IMR-90 (cell line): Measurements from ENCODE around the gene CACNA2D1. TPM values are rescaled to one million over a fixed set of nuclear protein-coding genes. Genes with fewer than 3 reads are reported as not detected.

Experiments
- ATAC-seq: fragments of 200-7000 bp; cut with Tn5 transposase; 2 replicates; pipeline ENCODE4 v1.9.1; 2020; ENCODE audit warnings: low read depth, mild to moderate bottlenecking, moderate library complexity
- BruUV-seq: library from RNA; stranded (reverse); fragments of 400-500 nt; replicated peaks from 2 replicates; lab custom pipeline; 2021; lab: Mats Ljungman, UMichigan
- CTCF ChIA-PET: fragments of 300-600 bp; formaldehyde crosslinking; extraction: SDS; loops from one replicate; lab custom pipeline; 2021; ENCODE audit warnings: antibody characterized with exemption; lab: Yijun Ruan, JAX
- POLR2A ChIA-PET: fragments of 300-600 bp; sonication (Branson Sonifier 250); formaldehyde crosslinking; loops from one replicate; lab custom pipeline; 2022; ENCODE audit warnings: antibody characterized with exemption; ENCODE audit not compliant: unreplicated experiment; lab: Charles Lee
- DNase-seq: peaks from one replicate; pipeline ENCODE4 v3.0.0; 2013
- H2AFZ ChIP-seq: replicated peaks from 2 replicates; pipeline ENCODE3; 2013; ENCODE audit warnings: low read length, mild to moderate bottlenecking; ENCODE audit not compliant: poor library complexity
- H2AK5ac ChIP-seq: 2 replicates; pipeline ENCODE4 v1.6.1; 2013; ENCODE audit warnings: low read depth, low read length, inconsistent platforms
- H2AK9ac ChIP-seq: replicated peaks from 2 replicates; pipeline ENCODE3; 2013; ENCODE audit warnings: mild to moderate bottlenecking, low read depth, low read length, moderate library complexity; ENCODE audit not compliant: poor library complexity
- H2BK120ac ChIP-seq: 2 replicates; pipeline ENCODE4 v1.6.1; 2013; ENCODE audit warnings: low read depth, low read length, inconsistent platforms
- H2BK15ac ChIP-seq: 3 replicates; pipeline ENCODE4 v1.6.1; 2013; ENCODE audit warnings: low read depth, low read length, inconsistent platforms
- H2BK20ac ChIP-seq: 2 replicates; pipeline ENCODE4 v1.6.1; 2013; ENCODE audit warnings: low read depth, mild to moderate bottlenecking, inconsistent platforms, low read length, moderate library complexity
- H2BK5ac ChIP-seq: 2 replicates; pipeline ENCODE4 v1.6.1; 2013; ENCODE audit warnings: mild to moderate bottlenecking, low read depth, low read length, inconsistent platforms; ENCODE audit not compliant: poor library complexity, severe bottlenecking
- H3K14ac ChIP-seq: replicated peaks from 2 replicates; pipeline ENCODE4 v1.6.1; 2013; ENCODE audit warnings: low read depth, low read length, inconsistent platforms
- H3K18ac ChIP-seq: 2 replicates; pipeline ENCODE4 v1.6.1; 2013; ENCODE audit warnings: low read depth, low read length, control low read depth
- H3K23ac ChIP-seq: 2 replicates; pipeline ENCODE4 v1.6.1; 2013; ENCODE audit warnings: low read depth, low read length, inconsistent platforms
- H3K27ac ChIP-seq: 2 replicates; pipeline ENCODE4 v1.5.1; 2013; ENCODE audit warnings: mild to moderate bottlenecking, control low read depth, low read length; ENCODE audit not compliant: insufficient read depth
- H3K27me3 ChIP-seq: 2 replicates; pipeline ENCODE4 v1.6.1; 2013; ENCODE audit warnings: low read length; ENCODE audit not compliant: control insufficient read depth, insufficient read depth
- H3K36me3 ChIP-seq: 2 replicates; pipeline ENCODE4 v1.6.1; 2013; ENCODE audit warnings: low read length, mixed read lengths; ENCODE audit not compliant: control insufficient read depth, insufficient read depth
- H3K4ac ChIP-seq: 2 replicates; pipeline ENCODE4 v1.6.1; 2013; ENCODE audit warnings: low read depth, low read length, inconsistent platforms
- H3K4me1 ChIP-seq: 2 replicates; pipeline ENCODE4 v1.6.1; 2013; ENCODE audit warnings: low read length, mixed read lengths; ENCODE audit not compliant: control insufficient read depth, insufficient read depth
- H3K4me2 ChIP-seq: 2 replicates; pipeline ENCODE4 v1.6.1; 2013; ENCODE audit warnings: low read depth, mild to moderate bottlenecking, control low read depth, low read length, moderate library complexity
- H3K4me3 ChIP-seq: 2 replicates; pipeline ENCODE4 v1.5.1; 2013; ENCODE audit warnings: low read depth, mild to moderate bottlenecking, control low read depth, low read length, moderate library complexity; ENCODE audit not compliant: insufficient read depth
- H3K56ac ChIP-seq: 2 replicates; pipeline ENCODE4 v1.6.1; 2013; ENCODE audit warnings: low read length, inconsistent platforms; ENCODE audit not compliant: insufficient read depth; ENCODE audit errors: extremely low read depth
- H3K79me1 ChIP-seq, 2 experiments: 2 replicates each; pipeline ENCODE4 v1.6.1; 2013; ENCODE audit warnings: low read length in 2 of 2, inconsistent platforms in 1 of 2, low read depth in 1 of 2
- H3K9ac ChIP-seq: 2 replicates; pipeline ENCODE4 v1.6.1; 2013; ENCODE audit warnings: low read depth, low read length, control low read depth
- H3K9me1 ChIP-seq: 2 replicates; pipeline ENCODE4 v1.6.1; 2013; ENCODE audit warnings: low read length, inconsistent platforms; ENCODE audit not compliant: insufficient read depth
- H3K9me3 ChIP-seq: 2 replicates; pipeline ENCODE4 v1.6.1; 2013; ENCODE audit warnings: low read length; ENCODE audit not compliant: control insufficient read depth, insufficient read depth
- H4K20me1 ChIP-seq: 2 replicates; pipeline ENCODE4 v1.6.1; 2013; ENCODE audit warnings: low read length, inconsistent platforms; ENCODE audit not compliant: insufficient read depth
- H4K5ac ChIP-seq: 2 replicates; pipeline ENCODE4 v1.6.1; 2013; ENCODE audit warnings: mild to moderate bottlenecking, low read depth, low read length, control low read depth
- H4K8ac ChIP-seq, 2 experiments: 2 replicates each; pipeline ENCODE4 v1.6.1; 2013; ENCODE audit warnings: low read depth in 2 of 2, low read length in 2 of 2, control low read depth in 1 of 2, inconsistent platforms in 1 of 2
- H4K91ac ChIP-seq: 2 replicates; pipeline ENCODE4 v1.6.1; 2013; ENCODE audit warnings: low read depth, low read length, inconsistent platforms; ENCODE audit not compliant: insufficient read depth
- BHLHE40 ChIP-seq: fragments of 150-350 bp; IDR thresholded peaks from 2 replicates; pipeline ENCODE4 v1.6.1; 2016; ENCODE audit warnings: mild to moderate bottlenecking, low read depth, low read length
- MAFK ChIP-seq: IDR thresholded peaks from 2 replicates; pipeline ENCODE4 v1.6.1; 2012; ENCODE audit warnings: low read depth, low read length, improper control_type of control experiment
- SMC3 ChIP-seq: fragments of 150-350 bp; IDR thresholded peaks from 2 replicates; pipeline ENCODE4 v1.6.1; 2016; ENCODE audit warnings: low read depth, mild to moderate bottlenecking, antibody characterized with exemption, low read length, moderate library complexity
- WGBS, 2 experiments: methylation state at CpG; one replicate each; pipeline versions ENCODE4 v1.1.5 to v1.1.7; 2013; ENCODE audit warnings: missing lambda C conversion rate in 2 of 2; ENCODE audit not compliant: insufficient read length in 1 of 2; ENCODE audit errors: extremely low coverage in 2 of 2; 5-methylcytosine and 5-hydroxymethylcytosine counted together
- dilution Hi-C: fragments of 300-500 bp; cut with HindIII; formaldehyde crosslinking; loops from one replicate; pipeline ENCODE4 v1.14.3; 2018; ENCODE audit warnings: low sequenced_read_pairs; ENCODE audit not compliant: unreplicated experiment
- in situ Hi-C: fragments of 300-500 bp; cut with MboI; formaldehyde crosslinking; loops from 3 replicates; pipeline ENCODE4 v1.14.3; 2019; ENCODE audit warnings: low sequenced_read_pairs, inconsistent platforms, mixed read lengths
- intact Hi-C: fragments of 100-400 bp; cut with micrococcal nuclease; formaldehyde crosslinking; loops from 2 replicates; pipeline ENCODE4 v1.10.0; 2022
- polyA plus RNA-seq, 3 experiments: library from polyadenylated mRNA; depleted of rRNA; stranded (reverse); fragments of >200 nt; gene quantifications; 2 replicates each; pipeline ENCODE4 v1.2.3, GENCODE V29; 2012; ENCODE audit warnings: low replicate concordance in 1 of 3
- total RNA-seq: library from RNA; depleted of rRNA; stranded (reverse); fragments of >200 nt; gene quantifications from 2 replicates; pipeline ENCODE4 v1.2.3, GENCODE V29; 2012

Gene CACNA2D1
- total and polyA plus RNA-seq, 2 of the 4 experiments (the other 2 are of a cell fraction) = 5.8 to 21.9 TPM

DNA sequence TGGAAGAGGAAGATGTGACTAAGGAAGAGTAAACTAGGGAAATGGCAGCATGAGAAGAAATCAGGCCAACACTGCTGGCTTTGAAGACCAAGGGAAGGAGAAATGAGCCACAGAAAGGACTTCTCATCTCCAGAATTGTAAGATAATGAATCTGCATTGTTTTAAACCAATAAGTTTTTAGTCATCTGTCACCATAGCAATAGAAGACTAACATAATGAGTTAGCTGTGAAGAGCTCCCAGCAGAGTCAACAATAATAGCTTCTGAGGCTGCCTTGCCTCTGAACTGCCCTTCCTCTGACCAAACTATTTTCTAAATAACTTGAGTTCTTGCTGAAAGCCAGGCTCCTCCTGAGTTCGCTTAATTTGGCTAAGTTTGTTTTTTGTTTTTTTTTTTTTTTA is 103.6 kb downstream of the CACNA2D1 start:
- no peak overlapping the region for H2BK5ac ChIP-seq
- BruUV-seq = no TSS peak
- H2BK20ac ChIP-seq = no peak overlapping the region
- peaks cover 4 to 5% of the 10 kb centered on the region in 2 experiments; a peak in 3 of 4 replicates for H3K79me1 ChIP-seq
- no peak overlapping the region for H2AFZ ChIP-seq
- H4K20me1 ChIP-seq = no peaks in the 10 kb centered on the region
- no peaks in the 10 kb centered on the region for H3K27me3 ChIP-seq
- in situ Hi-C loops = no loop called here
- H2BK120ac ChIP-seq = no peak overlapping the region
- intact Hi-C loops = no loop called here
- no peak overlapping the region for H3K27ac ChIP-seq
- no peak overlapping the region for H4K8ac ChIP-seq
- H3K4me3 ChIP-seq = no peak overlapping the region
- no peak overlapping the region for H3K4ac ChIP-seq
- no peak overlapping the region for H3K56ac ChIP-seq
- no peak overlapping the region for H4K5ac ChIP-seq
- WGBS, 2 experiments = no CpG with 5 or more reads among the region's 1 CpG
- H3K9ac ChIP-seq = no peak overlapping the region
- no peak overlapping the region for H3K23ac ChIP-seq
- peaks cover 4% of the 10 kb centered on the region; the same call in 1 of the 2 replicates for H3K9me1 ChIP-seq
- ChIA-PET POLR2A (no interaction called here), CTCF (interaction anchor here (1.4 kb wide), 1 partner anchor 10 kb away, joined by 3 read pairs; no protein-coding TSS in a partner anchor)
- no peak overlapping the region for H3K14ac ChIP-seq
- no peak overlapping the region for H4K91ac ChIP-seq
- TF ChIP-seq BHLHE40 = no peak
- TF ChIP-seq MAFK = no peak
- TF ChIP-seq SMC3 = no peak
- no peak overlapping the region for H2AK5ac ChIP-seq
- no peak overlapping the region for H2BK15ac ChIP-seq
- H3K4me2 ChIP-seq = no peak overlapping the region
- peaks cover 2% of the 10 kb centered on the region; the same call in 1 of the 2 replicates for H3K4me1 ChIP-seq
- no peaks in the 10 kb centered on the region for H3K9me3 ChIP-seq
- DNase-seq (no peak), ATAC-seq (no peak)
- H3K18ac ChIP-seq = no peak overlapping the region
- no peak overlapping the region for H2AK9ac ChIP-seq
- dilution Hi-C loops = no loop called here
- no peaks in the 10 kb centered on the region for H3K36me3 ChIP-seq
